Breast epithelium (tissue), 4 donors: ENCODE results near the gene IQGAP1. TPM values are rescaled to one million over a fixed set of nuclear protein-coding genes. Genes with fewer than 3 reads are reported as not detected.
A peak's percentile ranks its signal among the peaks of the same experiment; 100 is the strongest.

Source experiments
- DNase-seq, 2 donors: peaks; one replicate each; pipeline ENCODE4 v3.0.0-alpha.2; 2019; ENCODE audit warnings: low spot score in 2 of 2
- H3K27ac ChIP-seq, 2 donors: fragments of 200-600 bp; sonication (generic) in 1 of 2; one replicate each; pipeline ENCODE4 v1.5.1; 2016 to 2019; ENCODE audit warnings: mild to moderate bottlenecking in 1 of 2
- H3K27me3 ChIP-seq, 2 donors: fragments of 200-600 bp; sonication (generic) in 1 of 2; one replicate each; pipeline versions ENCODE4 v1.5.1 to v1.6.0; 2017 to 2019; ENCODE audit warnings: control low read depth in 1 of 2, mild to moderate bottlenecking in 1 of 2
- H3K36me3 ChIP-seq: fragments of 200-600 bp; one replicate; pipeline ENCODE4 v1.5.1; 2019
- H3K4me1 ChIP-seq, 2 donors: fragments of 200-600 bp; sonication (generic); one replicate each; pipeline ENCODE4 v1.5.1; 2016 to 2019; ENCODE audit warnings: control low read depth in 1 of 2
- H3K4me3 ChIP-seq, 3 donors: fragments of 200-600 bp; sonication (generic); 1 replicate in 2 of 3; 2 replicates in 1 of 3; pipeline ENCODE4 v1.5.1; 2016 to 2019; ENCODE audit warnings: mild to moderate bottlenecking in 3 of 3, moderate library complexity in 2 of 3
- H3K9me3 ChIP-seq, 2 donors: fragments of 200-600 bp; sonication (generic) in 1 of 2; one replicate each; pipeline ENCODE4 v1.5.1; 2016 to 2019; ENCODE audit warnings: control low read depth in 1 of 2
- CTCF ChIP-seq, 3 donors: fragments of 450-650 bp; IDR thresholded peaks; one replicate each; pipeline ENCODE4 v1.5.1; 2016 to 2017; ENCODE audit warnings: antibody characterized with exemption in 3 of 3, mild to moderate bottlenecking in 3 of 3, moderate library complexity in 3 of 3
- POLR2A ChIP-seq: fragments of 450-650 bp; IDR thresholded peaks from one replicate; pipeline ENCODE4 v1.6.1; 2016; ENCODE audit warnings: antibody characterized with exemption, mild to moderate bottlenecking, moderate library complexity
- POLR2AphosphoS5 ChIP-seq, 3 donors: sonication (generic); formaldehyde crosslinking; IDR thresholded peaks; one replicate each; pipeline ENCODE4 v1.6.1; 2017; ENCODE audit warnings: antibody characterized with exemption in 3 of 3
- intact Hi-C: fragments of 100-400 bp; cut with DNase I; formaldehyde crosslinking; loops from one replicate; pipeline ENCODE4 v1.15.1; 2023; ENCODE audit warnings: low total_unique reads
- total RNA-seq, 3 donors: library from RNA; depleted of rRNA; stranded (reverse); fragments of >200 nt; gene quantifications; one replicate each; pipeline ENCODE4 v1.1.0, GENCODE V29; 2016

IQGAP1 gene
- total RNA-seq, 3 donors from 2014 or later: 244 to 387 (median 288) TPM

- Histone ChIP-seq H3K27ac (peak overlapping the region; percentile 62 to 78), H3K4me1 (no peaks in the 10 kb centered on the region), H3K27me3 (no peaks in the 10 kb centered on the region), H3K36me3 (no peaks in the 10 kb centered on the region), H3K4me3 (no peak overlapping the region), H3K9me3 (no peaks in the 10 kb centered on the region)
- TF ChIP-seq POLR2A: no peak
- DNase-seq: no peak
- intact Hi-C loops: no loop called here
These were observed 78.0 kb downstream of the IQGAP1 start for GRCh38 chr15:90465930-90466567.

GRCh38 chr15:90469723-90470122 lies 81.7 kb downstream of the IQGAP1 start:
- H3K27ac ChIP-seq: peak overlapping the region in 1 of 2 donors; percentile 17
- no peak overlapping the region for H3K4me3 ChIP-seq
- H3K27me3 ChIP-seq: no peaks in the 10 kb centered on the region
- no peak for DNase-seq
- H3K36me3 ChIP-seq: peaks cover 4% of the 10 kb centered on the region
- TF ChIP-seq CTCF (IDR thresholded peaks at IDR 0.05) (no peak), POLR2AphosphoS5 (IDR thresholded peaks at IDR 0.05) (no peak), POLR2A (no peak)
- H3K9me3 ChIP-seq: no peaks in the 10 kb centered on the region
- no peaks in the 10 kb centered on the region for H3K4me1 ChIP-seq
- intact Hi-C loops: no loop called here

- intact Hi-C loops: no loop called here
- Histone ChIP-seq H3K27ac (peak overlapping the region in 1 of 2 donors; percentile 43), H3K4me1 (no peaks in the 10 kb centered on the region), H3K36me3 (peaks cover 4% of the 10 kb centered on the region), H3K9me3 (no peaks in the 10 kb centered on the region), H3K4me3 (no peak overlapping the region), H3K27me3 (no peaks in the 10 kb centered on the region)
- DNase-seq: no peak
- no peak for TF ChIP-seq POLR2AphosphoS5 (IDR thresholded peaks at IDR 0.05)
- no peak for TF ChIP-seq CTCF (IDR thresholded peaks at IDR 0.05)
- no peak for TF ChIP-seq POLR2A
These were observed 82.4 kb downstream of the IQGAP1 start for GRCh38 chr15:90470453-90470852.

- H3K27ac ChIP-seq: no peak overlapping the region
- no peaks in the 10 kb centered on the region for H3K27me3 ChIP-seq
- no peaks in the 10 kb centered on the region for H3K4me1 ChIP-seq
- H3K4me3 ChIP-seq: no peak overlapping the region
- H3K9me3 ChIP-seq: no peaks in the 10 kb centered on the region
- no peak for DNase-seq
- TF ChIP-seq CTCF (IDR thresholded peaks at IDR 0.05): no peak
- peaks cover 4% of the 10 kb centered on the region for H3K36me3 ChIP-seq
- intact Hi-C loops: no loop called here
These were observed 83.1 kb downstream of the IQGAP1 start for GRCh38 chr15:90471126-90471525.

GRCh38 chr15:90471769-90472168 lies 83.7 kb downstream of the IQGAP1 start:
- no peaks in the 10 kb centered on the region for H3K4me1 ChIP-seq
- H3K36me3 ChIP-seq: peaks cover 4% of the 10 kb centered on the region

More at GRCh38 chr15:90471769-90472168, 83.7 kb downstream of the IQGAP1 start:
- intact Hi-C loops: no loop called here
- Histone ChIP-seq H3K4me3 (no peak overlapping the region), H3K27ac (no peak overlapping the region), H3K27me3 (no peaks in the 10 kb centered on the region), H3K9me3 (no peaks in the 10 kb centered on the region)
- no peak for DNase-seq
- TF ChIP-seq POLR2A: no peak
- no peak for TF ChIP-seq POLR2AphosphoS5 (IDR thresholded peaks at IDR 0.05)
- no peak for TF ChIP-seq CTCF (IDR thresholded peaks at IDR 0.05)
